SK-N-MC (cell line): Measurements from ENCODE around the gene SBNO1.

Source experiments
- EZH2 ChIP-seq: fragments of 200-600 bp; sonication (generic); IDR thresholded peaks from one replicate; pipeline ENCODE4 v1.6.1; 2017; ENCODE audit warnings: antibody characterized with exemption
- FOXP2 ChIP-seq: optimal IDR thresholded peaks from 2 replicates; pipeline ENCODE3; 2011; ENCODE audit warnings: mild to moderate bottlenecking, moderate library complexity; ENCODE audit not compliant: insufficient read depth; ENCODE audit errors: extremely low read length, control extremely low read depth
- POLR2AphosphoS5 ChIP-seq: IDR thresholded peaks from 2 replicates; pipeline ENCODE4 v1.6.1; 2012; ENCODE audit warnings: mild to moderate bottlenecking, low read depth, low read length, borderline replicate concordance

DNA sequence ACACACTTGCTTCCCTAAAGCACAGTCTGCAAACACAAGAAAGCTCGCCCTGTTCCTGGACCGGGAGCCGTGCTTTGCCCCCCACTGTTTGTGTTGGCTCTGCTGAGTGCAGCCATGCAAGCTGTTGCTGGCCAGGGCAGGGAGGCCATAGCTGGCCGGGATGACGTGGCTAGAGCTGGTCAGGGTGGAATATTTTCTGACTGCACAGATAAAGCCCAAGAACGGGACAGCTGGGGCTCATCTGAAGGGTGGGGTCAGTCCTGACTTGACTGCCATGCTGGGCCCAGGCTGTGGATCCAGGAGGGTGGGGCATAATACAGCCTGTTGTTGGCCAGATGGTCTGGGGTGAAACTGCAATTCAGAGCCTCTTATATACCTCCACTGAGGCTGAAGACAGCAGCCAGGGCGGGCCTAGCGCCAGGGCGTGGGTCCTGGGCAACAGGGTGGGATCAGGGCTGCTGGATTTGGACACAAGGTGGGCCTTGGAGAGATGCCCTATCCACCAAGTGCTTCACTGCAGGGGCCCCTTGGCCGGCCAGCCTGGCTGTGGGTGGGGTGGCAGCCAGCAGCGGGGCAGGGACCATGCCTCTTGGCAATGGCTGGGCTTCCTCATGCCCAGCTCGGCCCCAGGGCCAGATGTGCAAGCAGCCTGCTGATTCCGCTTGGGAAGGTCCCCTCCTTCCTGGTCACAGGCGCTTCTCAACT, 34.1 kb upstream of the SBNO1 start:
- TF ChIP-seq EZH2 (no peak), POLR2AphosphoS5 (no peak), FOXP2 (no peak)
